GM23338 (cell line): Measurements from ENCODE around the gene ADAMTSL5.
"Not testable (repeated sequence)": the region's sequence is repeated elsewhere in the genome, so short reads cannot be mapped to it uniquely, and the experiment has no call there.

Source experiments
- CREB1 ChIP-seq: fragments of 250-450 bp; sonication (Bioruptor Pico); IDR thresholded peaks from 2 replicates; pipeline ENCODE4 v1.5.0; 2020; ENCODE audit warnings: low read depth, mild to moderate bottlenecking, moderate library complexity
- EZH2 ChIP-seq: fragments of 200-600 bp; sonication (generic); IDR thresholded peaks from one replicate; pipeline ENCODE4 v1.8.0; 2017; ENCODE audit warnings: antibody characterized with exemption, mild to moderate bottlenecking, low read depth; ENCODE audit not compliant: unreplicated experiment
- JUNB ChIP-seq: IDR thresholded peaks from one replicate; pipeline ENCODE4 v1.6.1; 2016; ENCODE audit warnings: antibody characterized with exemption; ENCODE audit not compliant: unreplicated experiment
- POLR2AphosphoS5 ChIP-seq: IDR thresholded peaks from 2 replicates; pipeline ENCODE4 v1.6.1; 2016; ENCODE audit warnings: antibody characterized with exemption, low read depth
- TF ChIP-seq, protein P1 (sequence below), 2 experiments: fragments of 200-600 bp in 1 of 2; sonication (generic) in 1 of 2; conservative IDR thresholded peaks; 2 replicates each; pipeline versions ENCODE4 v1.5.1 to v1.6.1; 2016 to 2017; ENCODE audit warnings: antibody characterized with exemption in 2 of 2, low read depth in 2 of 2, mild to moderate bottlenecking in 2 of 2, moderate library complexity in 1 of 2
- TF ChIP-seq, protein P2 (sequence below): IDR thresholded peaks from one replicate; pipeline ENCODE4 v1.6.1; 2018; ENCODE audit warnings: antibody characterized with exemption; ENCODE audit not compliant: unreplicated experiment

DNA sequence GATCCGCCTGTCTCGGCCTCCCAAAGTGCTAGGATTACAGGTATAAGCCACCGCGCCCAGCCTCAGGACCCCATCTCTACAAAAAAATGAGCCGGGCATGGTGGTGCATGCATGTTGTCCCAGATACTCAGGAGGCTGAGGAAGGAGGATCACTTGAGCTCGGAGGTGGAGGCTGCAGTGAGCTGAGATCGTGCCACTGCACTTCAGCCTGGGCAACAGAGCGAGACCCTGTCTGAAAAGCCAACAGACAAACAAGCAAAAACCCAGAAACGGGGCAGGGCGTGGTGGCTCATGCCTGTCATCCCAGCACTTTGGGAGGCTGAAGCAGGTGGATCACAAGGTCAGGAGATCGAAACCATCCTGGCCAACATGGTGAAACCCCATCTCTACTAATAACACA lies 18.0 kb upstream of the ADAMTSL5 start:
- TF ChIP-seq, protein P1, sequence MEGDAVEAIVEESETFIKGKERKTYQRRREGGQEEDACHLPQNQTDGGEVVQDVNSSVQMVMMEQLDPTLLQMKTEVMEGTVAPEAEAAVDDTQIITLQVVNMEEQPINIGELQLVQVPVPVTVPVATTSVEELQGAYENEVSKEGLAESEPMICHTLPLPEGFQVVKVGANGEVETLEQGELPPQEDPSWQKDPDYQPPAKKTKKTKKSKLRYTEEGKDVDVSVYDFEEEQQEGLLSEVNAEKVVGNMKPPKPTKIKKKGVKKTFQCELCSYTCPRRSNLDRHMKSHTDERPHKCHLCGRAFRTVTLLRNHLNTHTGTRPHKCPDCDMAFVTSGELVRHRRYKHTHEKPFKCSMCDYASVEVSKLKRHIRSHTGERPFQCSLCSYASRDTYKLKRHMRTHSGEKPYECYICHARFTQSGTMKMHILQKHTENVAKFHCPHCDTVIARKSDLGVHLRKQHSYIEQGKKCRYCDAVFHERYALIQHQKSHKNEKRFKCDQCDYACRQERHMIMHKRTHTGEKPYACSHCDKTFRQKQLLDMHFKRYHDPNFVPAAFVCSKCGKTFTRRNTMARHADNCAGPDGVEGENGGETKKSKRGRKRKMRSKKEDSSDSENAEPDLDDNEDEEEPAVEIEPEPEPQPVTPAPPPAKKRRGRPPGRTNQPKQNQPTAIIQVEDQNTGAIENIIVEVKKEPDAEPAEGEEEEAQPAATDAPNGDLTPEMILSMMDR (conservative IDR thresholded peaks at IDR 0.05; ENCODE audit: low read depth in 2 of 2), result not testable (repeated sequence)
- TF ChIP-seq, protein P2, sequence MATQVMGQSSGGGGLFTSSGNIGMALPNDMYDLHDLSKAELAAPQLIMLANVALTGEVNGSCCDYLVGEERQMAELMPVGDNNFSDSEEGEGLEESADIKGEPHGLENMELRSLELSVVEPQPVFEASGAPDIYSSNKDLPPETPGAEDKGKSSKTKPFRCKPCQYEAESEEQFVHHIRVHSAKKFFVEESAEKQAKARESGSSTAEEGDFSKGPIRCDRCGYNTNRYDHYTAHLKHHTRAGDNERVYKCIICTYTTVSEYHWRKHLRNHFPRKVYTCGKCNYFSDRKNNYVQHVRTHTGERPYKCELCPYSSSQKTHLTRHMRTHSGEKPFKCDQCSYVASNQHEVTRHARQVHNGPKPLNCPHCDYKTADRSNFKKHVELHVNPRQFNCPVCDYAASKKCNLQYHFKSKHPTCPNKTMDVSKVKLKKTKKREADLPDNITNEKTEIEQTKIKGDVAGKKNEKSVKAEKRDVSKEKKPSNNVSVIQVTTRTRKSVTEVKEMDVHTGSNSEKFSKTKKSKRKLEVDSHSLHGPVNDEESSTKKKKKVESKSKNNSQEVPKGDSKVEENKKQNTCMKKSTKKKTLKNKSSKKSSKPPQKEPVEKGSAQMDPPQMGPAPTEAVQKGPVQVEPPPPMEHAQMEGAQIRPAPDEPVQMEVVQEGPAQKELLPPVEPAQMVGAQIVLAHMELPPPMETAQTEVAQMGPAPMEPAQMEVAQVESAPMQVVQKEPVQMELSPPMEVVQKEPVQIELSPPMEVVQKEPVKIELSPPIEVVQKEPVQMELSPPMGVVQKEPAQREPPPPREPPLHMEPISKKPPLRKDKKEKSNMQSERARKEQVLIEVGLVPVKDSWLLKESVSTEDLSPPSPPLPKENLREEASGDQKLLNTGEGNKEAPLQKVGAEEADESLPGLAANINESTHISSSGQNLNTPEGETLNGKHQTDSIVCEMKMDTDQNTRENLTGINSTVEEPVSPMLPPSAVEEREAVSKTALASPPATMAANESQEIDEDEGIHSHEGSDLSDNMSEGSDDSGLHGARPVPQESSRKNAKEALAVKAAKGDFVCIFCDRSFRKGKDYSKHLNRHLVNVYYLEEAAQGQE, result not testable (repeated sequence)
- not testable (repeated sequence) for TF ChIP-seq POLR2AphosphoS5; EZH2; CREB1 (CRISPR knock-in tag); JUNB
